ENCODE data around the gene ISL2. TPM values are rescaled to one million over a fixed set of nuclear protein-coding genes. Genes with fewer than 3 reads are reported as not detected.

ISL2 gene
- total RNA-seq, 4 donors from 2014 or later = 1.3 to 1.4 TPM; not detected in 2

GRCh38 chr15:76335307-76336253 lies 993 bp upstream of the ISL2 start:
- TF ChIP-seq POLR2A (IDR thresholded peaks at IDR 0.05) (no peak), POLR2AphosphoS5 (IDR thresholded peaks at IDR 0.05) (peak in 2 of 3 donors; percentile 21 to 24), CTCF (IDR thresholded peaks at IDR 0.05) (no peak)
- peak overlapping the region; percentile 3 to 56 (median 20) for H3K4me3 ChIP-seq
- 3 to 10% methylated on average over 13 to 39 of the region's 39 CpGs for WGBS, 2 donors (ENCODE audit: low coverage in 1 of 2)
- intact Hi-C loops (cut with DNase I; ENCODE audit: low total_unique reads) = loop anchor here (10.0 kb wide), 1 partner anchor 141 kb away; no protein-coding TSS in a partner anchor
- H3K4me1 ChIP-seq = peaks cover 4 to 55% (median 43%) of the 10 kb centered on the region in 4 donors
- no peak for DNase-seq
- H3K27me3 ChIP-seq = peaks cover 78% of the 10 kb centered on the region
- in situ Hi-C loops (cut with MboI; ENCODE audit: low pct_ligation_motif_present in 1 of 4, low pct_unique_long_range_greater_than_20kb in 1 of 4, low sequenced_read_pairs in 3 of 4) = loop anchor here in 1 of 4 donors (25.0 kb wide), 1 partner anchor 148 kb away; no protein-coding TSS in a partner anchor
- no peaks in the 10 kb centered on the region for H3K36me3 ChIP-seq
- no peaks in the 10 kb centered on the region for H3K9me3 ChIP-seq
- peak overlapping the region; percentile 53 to 70 (median 60) for H3K27ac ChIP-seq

- H3K27me3 ChIP-seq = peaks cover 93% of the 10 kb centered on the region
- H3K4me3 ChIP-seq = peak overlapping the region in 3 of 4 donors; percentile 14 to 56 (median 27)
- TF ChIP-seq POLR2A (IDR thresholded peaks at IDR 0.05) (no peak), EP300 (IDR thresholded peaks at IDR 0.05; ENCODE audit: low read depth) (no peak), POLR2AphosphoS5 (IDR thresholded peaks at IDR 0.05) (peak in 2 of 3 donors; percentile 23 to 39), CTCF (IDR thresholded peaks at IDR 0.05) (no peak)
- peak overlapping the region; percentile 53 to 70 (median 60) for H3K27ac ChIP-seq
- in situ Hi-C loops (cut with MboI; ENCODE audit: low pct_ligation_motif_present in 1 of 4, low pct_unique_long_range_greater_than_20kb in 1 of 4, low sequenced_read_pairs in 3 of 4) (loop anchor here in 1 of 4 donors (25.0 kb wide), 1 partner anchor 150 kb away; no protein-coding TSS in a partner anchor), intact Hi-C loops (cut with DNase I; ENCODE audit: low total_unique reads) (loop anchor here (10.0 kb wide), 1 partner anchor 142 kb away; no protein-coding TSS in a partner anchor)
- no peaks in the 10 kb centered on the region for H3K9me3 ChIP-seq
- no peaks in the 10 kb centered on the region for H3K36me3 ChIP-seq
- peaks cover 4 to 71% (median 59%) of the 10 kb centered on the region in 4 donors for H3K4me1 ChIP-seq
- DNase-seq = peak; percentile 19
- WGBS, 2 donors (ENCODE audit: low coverage in 1 of 2) = 7 to 10% methylated on average over 17 to 25 of the region's 25 CpGs
Observed at GRCh38 chr15:76337059-76337695, 604 bp downstream of the ISL2 start.

GRCh38 chr15:76337696-76338485 lies 1.3 kb downstream of the ISL2 start:
- H3K27ac ChIP-seq = peak overlapping the region; percentile 53 to 70 (median 60)
- intact Hi-C loops (cut with DNase I; ENCODE audit: low total_unique reads) = loop anchor here (10.0 kb wide), 1 partner anchor 143 kb away; no protein-coding TSS in a partner anchor
- in situ Hi-C loops (cut with MboI; ENCODE audit: low pct_ligation_motif_present in 1 of 4, low pct_unique_long_range_greater_than_20kb in 1 of 4, low sequenced_read_pairs in 3 of 4) = loop anchor here in 1 of 4 donors (25.0 kb wide), 1 partner anchor 151 kb away; no protein-coding TSS in a partner anchor

More at GRCh38 chr15:76337696-76338485, 1.3 kb downstream of the ISL2 start:
- H3K27me3 ChIP-seq = peaks cover 100% of the 10 kb centered on the region
- DNase-seq = peak; percentile 25
- H3K4me1 ChIP-seq = peaks cover 4 to 78% (median 66%) of the 10 kb centered on the region in 4 donors
- H3K36me3 ChIP-seq = no peaks in the 10 kb centered on the region
- peak in 1 of 3 donors; percentile 16 for TF ChIP-seq POLR2AphosphoS5 (IDR thresholded peaks at IDR 0.05)
- no peak for TF ChIP-seq POLR2A (IDR thresholded peaks at IDR 0.05)
- WGBS, 2 donors (ENCODE audit: low coverage in 1 of 2) = 6% methylated on average over 41 of the region's 89 CpGs; no CpG with 5 or more reads in 1 of the 2 donors
- no peaks in the 10 kb centered on the region for H3K9me3 ChIP-seq
- peak overlapping the region in 3 of 4 donors; percentile 14 to 56 (median 27) for H3K4me3 ChIP-seq
